ENCODE results near the gene ARID1B. TPM values are rescaled to one million over a fixed set of nuclear protein-coding genes. Genes with fewer than 3 reads are reported as not detected.
"Not testable (repeated sequence)": the region's sequence is repeated elsewhere in the genome, so short reads cannot be mapped to it uniquely, and the experiment has no call there.

The ARID1B gene
- total RNA-seq, 1 donor from 2014 or later: 26.4 TPM

DNA sequence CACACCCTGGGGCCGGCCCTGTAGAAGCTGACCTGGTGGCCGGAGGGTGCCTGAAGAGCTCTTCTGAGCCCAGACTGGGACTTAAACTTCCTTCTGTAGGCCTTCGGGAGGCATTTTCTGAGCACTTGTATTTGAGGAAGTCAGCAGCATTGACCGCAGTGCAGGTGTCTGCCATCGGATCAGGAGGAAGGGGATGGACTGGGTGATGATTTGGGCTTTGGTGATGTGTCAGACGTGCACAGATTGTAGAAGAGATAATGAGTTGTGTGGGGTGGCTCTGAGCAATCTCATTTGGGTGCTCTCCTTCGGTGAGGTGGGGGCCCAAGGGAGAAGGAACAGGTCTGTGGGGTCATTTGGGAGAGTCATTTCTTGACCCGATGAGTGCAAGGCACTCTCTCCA, 150.9 kb downstream of the ARID1B start:
- DNase-seq (ENCODE audit: low spot score) (no peak), ATAC-seq (no peak)

- ATAC-seq: no peak
- DNase-seq (ENCODE audit: low spot score): no peak
Measured at GRCh38 chr6:156928972-156929371, 151.8 kb downstream of the ARID1B start.

- DNase-seq (ENCODE audit: low spot score) (no peak), ATAC-seq (no peak)
Measured at GRCh38 chr6:156931283-156931682, 154.1 kb downstream of the ARID1B start.

DNA sequence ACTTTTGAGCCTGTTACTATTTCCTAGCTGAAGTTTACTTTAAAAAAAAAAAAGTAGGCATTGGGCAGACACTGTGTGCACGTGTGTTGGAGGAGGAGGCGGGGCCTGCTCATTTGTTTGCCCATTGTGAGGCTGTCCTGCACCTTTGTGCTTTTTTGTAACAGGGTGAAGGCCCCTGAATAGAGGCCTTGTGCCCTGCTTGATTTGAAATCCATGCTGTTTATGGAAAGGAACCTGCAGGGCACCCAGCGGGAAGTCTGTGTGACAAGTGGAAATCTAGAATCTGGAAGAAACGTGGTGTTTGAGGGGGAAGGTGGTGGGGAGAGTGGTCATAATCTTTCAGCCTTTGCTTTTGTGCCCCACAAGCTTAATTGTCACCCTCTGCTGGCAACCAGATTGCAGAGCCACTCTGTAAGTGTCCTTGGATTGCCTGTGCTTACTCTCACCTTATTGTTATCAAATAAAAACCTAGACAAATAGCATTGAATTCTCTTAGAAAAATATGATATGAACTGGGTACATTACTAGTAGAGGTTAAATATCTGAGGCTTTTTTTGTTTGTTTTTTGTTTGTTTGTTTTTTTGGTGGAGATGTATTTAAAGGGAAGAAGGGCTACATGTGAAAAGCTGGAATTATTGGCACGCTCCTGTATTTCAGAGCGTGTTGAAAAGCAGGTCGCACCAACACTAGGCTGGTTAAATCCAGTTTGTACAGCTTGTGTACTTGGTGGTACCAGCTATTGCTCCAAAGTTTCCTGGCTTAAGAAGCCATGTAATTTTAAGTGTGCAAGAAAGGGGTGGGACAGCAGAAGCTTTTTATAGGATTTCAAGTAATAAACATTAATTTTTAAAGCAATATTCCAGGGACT, 156.3 kb downstream of the ARID1B start:
- ATAC-seq: peak; percentile 97

GRCh38 chr6:156934069-156934460, 156.9 kb downstream of the ARID1B start:
- ATAC-seq (no peak), DNase-seq (ENCODE audit: low spot score) (no peak)

More for the DNA sequence above, 156.3 kb downstream of the ARID1B start:
- peak; percentile 87 for DNase-seq (ENCODE audit: low spot score)

GRCh38 chr6:156935000-156935399, 157.8 kb downstream of the ARID1B start:
- ATAC-seq: no peak
- no peak for DNase-seq (ENCODE audit: low spot score)

DNA sequence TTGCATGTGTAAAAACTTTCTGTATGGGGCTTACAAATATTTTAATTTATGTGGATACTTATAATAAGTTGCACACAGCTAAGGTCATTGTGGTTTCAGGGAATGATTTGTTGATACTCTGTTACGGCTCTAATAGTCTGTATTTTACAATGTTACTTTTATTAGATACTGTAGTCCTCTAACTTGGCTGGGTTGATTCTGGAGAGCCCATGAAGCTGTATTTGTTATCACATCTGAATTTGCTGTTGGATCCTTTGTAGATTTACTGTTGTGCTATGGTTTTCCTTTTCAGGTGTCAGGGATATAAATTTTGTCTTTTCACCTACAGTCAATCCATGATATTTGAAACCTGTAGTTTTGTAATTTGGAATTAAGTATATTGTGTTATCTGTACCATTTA, 161.0 kb downstream of the ARID1B start:
- DNase-seq (ENCODE audit: low spot score): no peak
- ATAC-seq: no peak

DNA sequence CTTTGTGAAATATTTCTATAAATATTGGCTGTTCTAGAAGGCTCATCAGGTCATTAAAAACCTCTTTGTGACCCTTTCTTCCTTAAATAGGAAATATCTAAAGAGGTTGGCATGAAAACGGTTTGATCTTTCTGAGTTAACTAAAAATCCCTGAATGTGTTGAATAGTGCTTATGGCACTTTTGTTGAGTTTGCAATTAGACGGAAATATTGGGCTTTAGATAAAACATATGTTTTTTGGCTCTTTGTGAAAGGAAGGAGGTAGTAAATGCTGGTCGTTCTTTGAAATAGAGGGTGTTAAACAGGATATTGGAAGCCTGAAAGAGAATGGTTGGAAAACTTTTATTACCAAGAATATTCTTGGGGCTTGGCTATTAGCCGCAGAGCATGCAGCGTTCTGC, 163.0 kb downstream of the ARID1B start:
- no peak for DNase-seq (ENCODE audit: low spot score)
- ATAC-seq: no peak

DNA sequence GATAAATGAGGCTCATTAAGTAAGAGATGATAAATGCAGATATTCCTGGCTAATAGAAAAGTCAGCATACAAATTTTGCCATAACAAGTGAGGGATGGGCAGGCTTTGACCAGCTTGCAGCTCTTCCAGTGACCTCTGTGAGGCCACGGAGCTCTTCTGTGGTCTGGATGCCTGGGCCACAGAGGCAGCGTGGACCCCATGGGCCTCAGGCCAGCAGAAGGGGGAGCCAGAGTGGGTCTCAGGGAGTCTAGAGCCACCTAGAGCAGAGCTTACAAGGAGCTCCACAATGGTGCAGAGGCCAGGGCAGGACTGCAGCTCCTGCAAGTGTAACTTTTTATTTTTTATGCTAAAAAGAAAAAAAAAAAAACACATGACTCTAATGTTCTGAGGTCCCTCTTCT, 165.1 kb downstream of the ARID1B start:
- peak; percentile 19 for ATAC-seq
- no peak for DNase-seq (ENCODE audit: low spot score)

DNA sequence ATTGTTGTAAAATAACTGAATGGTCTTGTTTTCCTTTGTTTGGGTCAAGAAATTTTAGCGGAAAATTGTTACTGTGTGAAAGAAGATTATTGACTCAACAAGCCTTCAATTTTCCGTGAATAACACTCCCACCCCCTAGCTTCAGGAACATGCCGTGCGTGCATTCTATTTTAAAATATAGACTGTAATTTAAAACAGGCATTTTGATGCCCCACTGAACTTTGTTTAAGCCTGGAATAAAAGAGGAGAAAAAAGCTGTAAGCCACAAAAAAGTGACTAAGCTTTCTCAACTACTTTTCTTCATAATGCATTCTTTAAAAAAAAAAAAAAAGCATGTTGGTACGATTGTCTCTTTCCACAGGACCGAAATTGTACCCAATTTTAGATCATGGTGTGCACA, 166.0 kb downstream of the ARID1B start:
- no peak for ATAC-seq
- DNase-seq (ENCODE audit: low spot score): no peak

GRCh38 chr6:156943816-156944215, 166.6 kb downstream of the ARID1B start:
- ATAC-seq: no peak
- no peak for DNase-seq (ENCODE audit: low spot score)

- no peak for ATAC-seq
- no peak for DNase-seq (ENCODE audit: low spot score)
Measured at GRCh38 chr6:156944412-156944811, 167.2 kb downstream of the ARID1B start.

DNA sequence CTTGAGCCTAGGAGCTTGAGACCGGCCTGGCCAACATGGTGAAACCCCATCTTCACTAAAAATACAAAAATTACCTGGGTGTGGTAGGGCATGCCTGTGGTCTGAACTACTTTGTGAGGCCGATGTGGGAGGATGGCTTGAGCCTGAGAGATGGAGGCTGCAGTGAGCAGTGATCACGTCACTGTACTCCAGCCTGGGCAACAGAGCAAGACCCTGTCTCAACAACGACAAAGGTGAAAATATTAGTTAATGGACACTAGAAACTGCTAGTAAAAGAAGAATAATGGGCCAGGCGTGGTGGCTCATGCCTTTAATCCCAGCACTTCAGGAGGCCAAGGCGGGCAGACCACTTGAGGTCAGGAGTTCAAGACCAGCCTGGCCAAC, 168.6 kb downstream of the ARID1B start:
- DNase-seq (ENCODE audit: low spot score); ATAC-seq: not testable (repeated sequence)

- ATAC-seq (no peak), DNase-seq (ENCODE audit: low spot score) (no peak)
Measured at GRCh38 chr6:156946370-156946936, 169.3 kb downstream of the ARID1B start.

DNA sequence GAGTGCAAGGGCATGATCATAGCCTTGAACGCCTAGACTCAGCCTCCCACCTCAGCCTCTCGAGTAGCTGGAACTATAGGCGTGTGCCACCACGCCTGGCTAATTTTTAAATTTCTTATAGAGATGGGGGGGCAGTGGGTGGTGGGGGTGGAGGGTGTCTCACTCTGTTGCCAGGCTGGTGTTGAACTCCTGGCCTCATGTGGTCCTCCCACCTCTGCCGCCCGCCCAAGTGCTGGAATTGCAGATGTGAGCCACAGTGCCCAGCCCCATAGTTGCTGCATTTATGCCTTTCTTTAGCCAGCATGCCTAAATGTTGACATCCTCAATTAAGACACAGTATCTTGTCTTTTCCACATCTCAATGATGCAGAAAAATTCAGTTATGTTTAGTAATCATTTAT, 171.1 kb downstream of the ARID1B start:
- DNase-seq (ENCODE audit: low spot score) (no peak), ATAC-seq (no peak)

GRCh38 chr6:156948807-156949206, 171.6 kb downstream of the ARID1B start:
- ATAC-seq (no peak), DNase-seq (ENCODE audit: low spot score) (no peak)

DNA sequence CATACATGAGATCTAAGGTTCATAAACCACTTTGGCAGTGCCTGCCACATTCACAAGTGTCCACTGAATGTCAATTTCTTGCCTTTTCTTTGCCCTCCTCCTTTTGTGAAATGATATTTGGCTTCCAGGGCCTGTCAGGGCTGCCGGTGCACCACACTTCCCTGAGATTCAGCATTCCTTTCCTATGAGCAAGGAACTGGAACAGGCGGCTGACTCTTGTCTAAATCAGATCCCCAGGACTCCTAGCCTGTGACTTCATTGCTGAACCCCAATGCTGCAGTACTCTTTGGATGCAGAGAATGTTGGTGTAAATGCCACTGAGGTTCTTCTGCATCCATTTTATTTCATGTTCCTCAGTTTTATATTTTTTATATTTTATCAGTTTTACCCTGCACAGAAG, 172.2 kb downstream of the ARID1B start:
- ATAC-seq (peak; percentile 37), DNase-seq (ENCODE audit: low spot score) (no peak)

DNA sequence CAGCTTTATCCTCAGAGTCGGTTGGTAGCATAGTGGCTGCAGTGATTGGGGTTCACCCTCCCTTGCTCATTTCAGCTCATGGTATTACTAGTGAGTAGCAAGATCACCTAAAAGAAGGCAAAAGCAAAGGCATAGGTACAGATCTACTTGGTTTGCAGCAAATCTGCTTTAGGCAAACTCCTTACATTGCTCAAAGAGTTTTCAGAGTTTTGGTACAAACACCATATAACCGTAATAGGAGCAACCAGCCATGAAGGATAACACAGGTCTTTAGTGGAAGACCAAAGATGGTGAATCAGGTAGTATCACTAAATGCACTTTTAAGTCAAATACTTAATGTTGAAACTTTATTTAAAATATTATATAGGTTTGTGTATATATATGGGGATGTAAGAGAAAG, 172.9 kb downstream of the ARID1B start:
- no peak for DNase-seq (ENCODE audit: low spot score)
- no peak for ATAC-seq

- ATAC-seq: no peak
- DNase-seq (ENCODE audit: low spot score): no peak
Measured at GRCh38 chr6:156950531-156950930, 173.4 kb downstream of the ARID1B start.

GRCh38 chr6:156952401-156952800, 175.2 kb downstream of the ARID1B start:
- no peak for ATAC-seq
- no peak for DNase-seq (ENCODE audit: low spot score)

- ATAC-seq (no peak), DNase-seq (ENCODE audit: low spot score) (no peak)
Measured at GRCh38 chr6:156953127-156953478, 175.9 kb downstream of the ARID1B start.

DNA sequence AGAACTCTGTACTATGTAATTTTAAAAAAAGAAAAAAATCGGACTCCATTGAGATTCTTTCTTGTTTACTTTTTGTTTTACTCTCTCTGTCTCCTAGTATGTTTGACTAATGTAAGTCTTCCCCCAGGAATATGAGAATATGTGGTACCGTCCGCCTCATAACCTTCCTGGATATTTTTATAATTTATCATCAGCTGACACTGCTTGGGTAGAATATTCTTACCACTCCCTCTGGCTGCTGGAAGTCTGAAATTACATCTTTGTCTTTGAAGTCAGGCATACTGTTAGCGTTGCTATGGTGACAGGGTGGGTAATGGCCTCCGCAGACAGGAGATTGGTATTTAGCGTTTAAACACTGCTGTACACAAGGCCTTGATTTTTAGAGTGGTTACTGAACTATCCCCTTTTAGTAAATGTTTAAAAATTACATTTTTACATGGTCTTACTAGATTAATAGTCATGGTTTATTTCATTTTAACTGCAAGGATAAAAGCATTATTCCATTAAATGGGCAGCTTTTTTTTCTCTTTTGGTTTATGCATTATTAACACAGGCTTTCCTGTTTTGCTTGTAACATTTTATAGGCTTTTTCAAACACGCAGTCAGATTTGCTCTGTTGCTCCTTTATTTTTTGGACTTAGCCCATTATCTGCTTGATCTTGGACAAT, 176.4 kb downstream of the ARID1B start:
- DNase-seq (ENCODE audit: low spot score) (no peak), ATAC-seq (peak; percentile 9)
